Activated CD4-positive, alpha-beta T cell treated with anti-CD3 and anti-CD28 coated beads for 36 hours (primary cell): Measurements from ENCODE around the gene SDE2. TPM values are rescaled to one million over a fixed set of nuclear protein-coding genes. Genes with fewer than 3 reads are reported as not detected.
A peak's percentile ranks its signal among the peaks of the same experiment; 100 is the strongest.

ENCODE experiments used
- ATAC-seq: fragments of 200-7000 bp; cut with Tn5 transposase; one replicate; pipeline ENCODE4 v1.10.0; 2021; ENCODE audit warnings: mild to moderate bottlenecking, moderate library complexity
- CTCF ChIA-PET: fragments of 350-600 bp; sonication (Branson Sonifier 250); formaldehyde crosslinking; loops from one replicate; lab custom pipeline; 2021; ENCODE audit warnings: antibody characterized with exemption; lab: Charles Lee
- POLR2A ChIA-PET: fragments of 350-600 bp; sonication (Branson Sonifier 250); formaldehyde crosslinking; loops from one replicate; lab custom pipeline; 2021; ENCODE audit warnings: antibody characterized with exemption, inconsistent platforms; lab: Charles Lee
- DNase-seq: peaks from one replicate; pipeline ENCODE4 v3.0.0-alpha.2; 2020
- H3K27ac Mint-ChIP-seq: one replicate; pipeline ENCODE4 v1.8.0; 2021; ENCODE audit warnings: mixed read lengths
- H3K27me3 Mint-ChIP-seq: one replicate; pipeline ENCODE4 v1.8.0; 2021; ENCODE audit warnings: mixed read lengths
- H3K36me3 Mint-ChIP-seq: one replicate; pipeline ENCODE4 v1.8.0; 2021; ENCODE audit warnings: low read depth, mixed read lengths
- H3K4me1 Mint-ChIP-seq: one replicate; pipeline ENCODE4 v1.8.0; 2021; ENCODE audit warnings: mixed read lengths
- H3K4me3 Mint-ChIP-seq: one replicate; pipeline ENCODE4 v1.8.0; 2021; ENCODE audit warnings: mild to moderate bottlenecking, moderate library complexity, mixed read lengths
- H3K9me3 Mint-ChIP-seq: one replicate; pipeline ENCODE4 v1.8.0; 2021; ENCODE audit warnings: low read depth, mixed read lengths
- intact Hi-C, 2 experiments: fragments of 100-400 bp; cut with DNase I in 1 of 2; cut with micrococcal nuclease in 1 of 2; formaldehyde crosslinking; loops; one replicate each; pipeline versions ENCODE4 v1.14.2 to v1.15.1; 2022 to 2024; cut with DNase I, micrococcal nuclease
- total RNA-seq, 2 experiments: library from RNA; stranded (reverse); gene quantifications; one replicate each; pipeline ENCODE4 v1.2.3, GENCODE V29; 2021

SDE2 gene
- total RNA-seq, 2 experiments from 2014 or later, result 13.5 to 15.0 TPM

DNA sequence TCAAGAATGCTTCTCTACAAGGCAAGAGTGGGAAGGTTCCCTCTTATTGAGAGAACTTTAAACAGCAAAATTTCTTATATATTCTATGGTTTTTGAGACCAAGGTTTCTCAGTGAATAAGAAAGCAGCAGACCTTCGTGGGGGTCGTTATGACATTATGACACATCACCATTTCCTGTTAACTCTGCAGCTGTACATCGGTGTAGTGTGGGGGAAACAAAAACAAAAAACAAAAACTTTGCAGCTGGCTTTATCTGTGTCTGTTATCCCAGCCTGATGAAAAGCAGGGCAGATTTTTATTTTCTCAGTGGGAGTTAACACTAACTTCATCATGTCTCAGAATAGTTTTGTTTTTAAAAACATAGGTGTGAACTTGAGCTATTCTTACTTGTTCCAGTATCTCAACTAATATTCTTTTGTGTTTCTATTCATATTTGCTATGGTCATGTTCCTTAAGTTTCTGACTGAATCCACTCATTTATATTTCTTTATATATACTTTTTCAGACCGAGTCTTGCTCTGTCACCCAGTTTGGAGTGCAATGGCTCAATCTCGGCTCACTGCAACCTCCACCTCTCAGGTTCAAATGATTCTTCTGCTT lies 2.1 kb downstream of the SDE2 start:
- Mint-ChIP-seq H3K27ac (peak overlapping the region; percentile 76), H3K4me3 (peak overlapping the region; percentile 89), H3K9me3 (no peaks in the 10 kb centered on the region), H3K36me3 (peaks cover 28% of the 10 kb centered on the region), H3K4me1 (peaks cover 49% of the 10 kb centered on the region), H3K27me3 (no peaks in the 10 kb centered on the region)
- no peak for ATAC-seq
- no peak for DNase-seq
- ChIA-PET CTCF (interaction anchor here (0.6 to 4.8 kb wide), 5 partner anchors 11 to 200 kb away, joined by 3 to 49 read pairs (median 3); no protein-coding TSS in a partner anchor), POLR2A (interaction anchor here (0.6 to 0.7 kb wide), 2 partner anchors 9 to 200 kb away, joined by 3 read pairs; no protein-coding TSS in a partner anchor)
- intact Hi-C loops, result loop anchor here (5.0 kb wide), 2 partner anchors 125 to 310 kb away; partner anchors contain the start of gene LIN9 (in 1 of the 2)

DNA sequence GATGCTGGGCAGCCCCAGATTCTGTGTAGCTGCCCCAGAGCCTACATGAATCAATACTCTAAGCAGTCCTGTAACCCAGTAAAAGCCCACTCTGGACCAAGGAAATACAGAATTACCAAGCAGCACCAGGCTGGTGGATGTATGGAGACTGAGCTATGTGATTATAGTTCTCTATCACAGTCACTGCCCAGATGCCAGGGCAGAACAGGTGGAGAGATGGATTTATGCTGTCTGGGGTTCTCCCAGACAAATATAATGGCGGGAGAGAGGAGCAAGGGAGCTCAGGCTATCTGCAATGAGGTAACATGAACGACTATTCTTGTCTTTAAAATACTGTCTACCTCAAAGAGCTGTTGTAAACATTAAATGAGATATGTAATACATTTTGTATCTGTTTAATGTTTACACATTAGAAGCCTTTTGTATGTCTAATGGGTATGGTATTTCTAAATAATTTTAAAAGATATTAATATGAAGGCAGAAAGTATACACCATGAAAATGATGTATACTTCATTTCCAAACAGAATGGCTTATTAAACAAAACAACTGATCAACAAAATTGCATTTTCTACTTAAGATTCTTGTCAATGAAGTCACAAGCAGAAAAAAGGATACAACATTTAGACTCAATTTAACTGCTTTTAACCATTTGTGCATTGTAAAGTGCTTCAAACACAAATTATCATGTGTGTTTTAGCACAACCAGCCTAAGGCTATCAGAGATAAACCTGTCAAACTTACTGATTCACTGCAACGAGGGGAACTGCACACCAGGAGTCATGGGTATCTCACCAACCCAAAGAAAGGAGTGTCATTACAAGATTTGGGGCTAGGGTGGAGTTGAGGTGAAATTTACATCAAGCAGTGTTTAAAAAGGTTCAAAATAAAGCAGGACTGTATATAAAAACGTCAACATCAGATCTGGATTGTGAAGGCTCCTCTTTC lies 3.0 kb downstream of the SDE2 start:
- peaks cover 47% of the 10 kb centered on the region for H3K4me1 Mint-ChIP-seq
- no peak for DNase-seq
- POLR2A ChIA-PET, result interaction anchor here (0.6 kb wide), 1 partner anchor 10 kb away, joined by 4 read pairs; no protein-coding TSS in a partner anchor
- peak overlapping the region; percentile 62 for H3K27ac Mint-ChIP-seq
- CTCF ChIA-PET, result interaction anchor here (0.5 to 4.8 kb wide), 6 partner anchors 10 to 201 kb away, joined by 3 to 49 read pairs (median 4); no protein-coding TSS in a partner anchor
- no peaks in the 10 kb centered on the region for H3K27me3 Mint-ChIP-seq
- H3K36me3 Mint-ChIP-seq, result peaks cover 36% of the 10 kb centered on the region
- no peak for ATAC-seq
- peak overlapping the region; percentile 57 for H3K4me3 Mint-ChIP-seq
- H3K9me3 Mint-ChIP-seq, result no peaks in the 10 kb centered on the region
- intact Hi-C loops, result loop anchor here (5.0 kb wide), 2 partner anchors 126 to 311 kb away; partner anchors contain the start of gene LIN9 (in 1 of the 2)

DNA sequence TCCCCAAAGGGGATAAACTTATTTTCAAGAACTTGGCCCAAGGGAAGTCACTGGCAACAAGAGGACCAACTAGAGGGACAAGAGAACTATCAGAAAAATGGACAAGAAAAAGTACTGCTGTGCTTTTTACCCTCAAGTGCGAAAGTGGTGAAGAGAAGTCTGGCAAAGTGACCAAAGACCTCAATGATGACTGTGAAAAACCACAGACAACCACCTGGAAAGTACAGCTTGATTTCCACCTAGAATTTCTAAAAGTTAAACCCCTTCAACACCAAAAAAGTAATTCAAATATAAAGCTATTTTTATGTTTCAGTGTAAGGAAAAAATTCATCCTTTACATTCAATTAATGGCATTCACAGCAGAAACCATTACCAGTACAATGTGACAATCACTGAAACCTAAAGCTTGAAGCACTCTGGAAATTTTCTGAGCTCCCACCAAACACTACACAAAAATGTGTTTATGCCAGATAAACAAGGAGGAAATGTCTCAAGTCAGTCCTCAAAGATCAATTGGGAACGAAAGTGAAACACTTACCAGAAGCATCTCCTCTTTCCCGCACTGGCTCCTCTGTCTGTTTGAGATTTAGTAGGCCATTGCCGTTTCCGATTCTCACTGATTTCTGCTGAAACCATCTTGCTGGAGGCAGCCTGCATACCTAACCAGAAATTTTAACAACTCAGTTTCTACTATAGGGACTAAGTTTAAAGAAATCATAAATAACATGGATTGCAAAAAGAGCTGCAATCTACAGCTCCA lies 8.3 kb downstream of the SDE2 start:
- no peaks in the 10 kb centered on the region for H3K9me3 Mint-ChIP-seq
- ATAC-seq, result peak; percentile 39
- intact Hi-C loops, result no loop called here
- peaks cover 54% of the 10 kb centered on the region for H3K36me3 Mint-ChIP-seq
- H3K4me3 Mint-ChIP-seq, result no peak overlapping the region
- peaks cover 33% of the 10 kb centered on the region for H3K4me1 Mint-ChIP-seq
- CTCF ChIA-PET, result interaction anchor here (0.5 to 1.7 kb wide), 9 partner anchors 9 to 523 kb away, joined by 3 to 4 read pairs (median 3); no protein-coding TSS in a partner anchor
- H3K27ac Mint-ChIP-seq, result peak overlapping the region; percentile 77
- DNase-seq, result no peak
- POLR2A ChIA-PET, result interaction anchor here (1.0 kb wide), 1 partner anchor 78 kb away, joined by 3 read pairs; no protein-coding TSS in a partner anchor
- no peaks in the 10 kb centered on the region for H3K27me3 Mint-ChIP-seq

DNA sequence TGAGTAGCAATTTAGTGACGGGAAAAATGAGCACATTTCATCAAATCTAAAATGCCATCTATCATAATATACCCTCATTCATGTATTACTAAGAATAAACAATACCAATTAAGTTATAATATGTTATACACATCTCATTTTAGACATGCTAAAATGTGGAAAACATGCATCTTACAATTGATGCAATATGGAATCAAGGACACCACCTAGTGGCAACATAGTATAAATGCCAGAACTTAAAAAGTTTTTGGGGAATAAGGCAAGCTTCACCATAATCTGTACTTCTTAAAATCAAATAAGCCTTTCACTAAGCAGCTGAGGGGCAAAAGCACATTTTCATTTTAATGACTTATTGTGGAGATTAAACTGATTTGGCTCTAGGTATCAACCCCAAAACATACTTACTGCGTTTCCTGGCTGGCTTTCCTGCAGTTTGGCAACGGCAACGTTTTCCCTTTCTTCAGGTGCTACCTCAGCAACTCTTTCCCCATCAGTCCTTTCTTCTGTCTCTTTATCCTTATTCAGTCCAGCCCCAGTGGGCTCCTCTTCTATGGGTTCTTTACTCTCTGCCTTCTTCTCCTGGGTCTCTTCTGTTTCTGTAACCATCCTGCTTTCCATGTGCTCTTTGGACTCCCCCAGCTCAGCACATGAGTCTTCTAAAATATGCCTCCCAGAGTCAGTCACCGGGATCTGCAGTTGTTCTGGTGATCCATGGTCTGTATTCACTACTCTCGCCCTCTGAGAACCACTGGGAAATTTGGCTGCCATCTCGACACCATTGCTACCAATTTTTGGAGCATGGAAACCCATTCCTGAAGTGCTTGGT lies 11.4 kb downstream of the SDE2 start:
- DNase-seq (no peak), ATAC-seq (no peak)
- Mint-ChIP-seq H3K27me3 (no peaks in the 10 kb centered on the region), H3K36me3 (peaks cover 52% of the 10 kb centered on the region), H3K27ac (no peak overlapping the region), H3K9me3 (no peaks in the 10 kb centered on the region), H3K4me1 (peaks cover 20% of the 10 kb centered on the region), H3K4me3 (no peak overlapping the region)
- intact Hi-C loops, result loop anchor here in 1 of 2 experiments (1.0 kb wide), 1 partner anchor 11 kb away; no protein-coding TSS in a partner anchor
- POLR2A ChIA-PET, result interaction anchor here (0.7 to 1.4 kb wide), 3 partner anchors 10 to 77 kb away, joined by 3 to 6 read pairs (median 3); partner anchors contain the start of gene SDE2
- CTCF ChIA-PET, result interaction anchor here (0.5 to 4.4 kb wide), 28 partner anchors 9 to 1360 kb away, joined by 3 to 49 read pairs (median 4); partner anchors contain the start of genes PYCR2 and SDE2

DNA sequence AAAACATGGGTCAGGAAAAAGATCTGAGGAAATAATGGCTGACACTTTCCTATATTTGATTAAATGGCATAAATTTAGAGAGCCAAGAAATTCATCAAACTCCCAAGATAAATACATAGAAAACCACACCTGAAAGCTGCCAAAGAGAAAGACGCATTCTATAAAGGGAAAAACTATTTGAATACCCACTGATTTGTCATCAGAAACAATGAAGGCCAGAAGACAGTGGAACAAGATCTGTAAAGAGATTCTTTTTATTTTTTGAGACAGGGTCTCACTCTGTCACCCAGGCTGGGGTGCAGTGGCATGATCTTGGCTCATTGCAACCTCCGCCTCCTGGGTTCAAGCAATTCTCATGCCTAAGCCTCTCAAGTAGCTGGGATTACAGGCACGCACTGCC lies 17.4 kb downstream of the SDE2 start:
- CTCF ChIA-PET, result interaction anchor here (0.9 kb wide), 1 partner anchor 10 kb away, joined by 4 read pairs; no protein-coding TSS in a partner anchor
- DNase-seq (no peak), ATAC-seq (no peak)
- Mint-ChIP-seq H3K4me1 (peaks cover 6% of the 10 kb centered on the region), H3K27me3 (no peaks in the 10 kb centered on the region), H3K36me3 (peaks cover 42% of the 10 kb centered on the region), H3K4me3 (no peak overlapping the region), H3K9me3 (peaks cover 7% of the 10 kb centered on the region), H3K27ac (no peak overlapping the region)
- intact Hi-C loops, result no loop called here
- POLR2A ChIA-PET, result no interaction called here

DNA sequence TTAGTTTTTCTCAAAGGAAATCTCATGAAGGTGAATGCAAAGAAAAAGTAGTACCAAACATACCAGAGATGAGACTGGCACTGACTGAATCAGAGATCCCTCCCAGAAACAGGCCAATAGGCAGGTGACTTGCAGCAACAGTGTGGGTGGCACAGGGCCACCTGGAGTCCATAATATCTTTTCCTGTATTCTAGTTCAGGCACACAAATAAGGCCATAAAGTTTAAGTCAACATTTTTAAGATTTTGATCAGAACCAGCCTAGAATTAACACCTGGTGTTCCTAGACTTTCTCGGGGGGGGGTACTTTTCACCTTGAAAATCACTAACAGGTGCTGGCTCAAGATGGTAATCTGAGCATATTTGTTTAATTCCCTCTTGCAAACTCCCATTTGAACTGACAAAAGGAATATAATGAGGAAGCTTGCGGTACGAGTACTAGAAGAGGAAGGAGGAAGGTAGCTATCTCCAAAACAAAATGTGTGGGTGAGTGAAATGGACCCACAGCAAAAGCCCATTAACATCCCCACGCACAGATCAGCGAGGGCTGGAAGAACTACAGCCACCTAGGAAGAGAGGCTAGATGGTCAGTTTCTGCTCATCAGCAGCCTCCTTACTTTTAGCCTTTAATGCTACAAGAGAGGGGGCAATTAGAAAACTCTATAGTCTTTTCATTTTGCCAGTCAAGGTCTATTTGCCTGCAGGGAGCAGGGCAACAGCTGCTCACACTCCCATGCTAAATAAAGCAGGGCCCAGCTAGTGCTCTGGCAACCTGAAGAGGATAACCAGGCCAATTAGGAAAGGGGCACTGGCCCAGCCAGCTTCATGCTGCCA lies 18.9 kb downstream of the SDE2 start:
- ChIA-PET CTCF (interaction anchor here (0.9 to 2.3 kb wide), 2 partner anchors 7 to 506 kb away, joined by 4 to 12 read pairs; no protein-coding TSS in a partner anchor), POLR2A (interaction anchor here (0.6 kb wide), 1 partner anchor 70 kb away, joined by 4 read pairs; no protein-coding TSS in a partner anchor)
- Mint-ChIP-seq H3K4me1 (peaks cover 6% of the 10 kb centered on the region), H3K27me3 (no peaks in the 10 kb centered on the region), H3K4me3 (no peak overlapping the region), H3K27ac (peak overlapping the region; percentile 8), H3K9me3 (peaks cover 7% of the 10 kb centered on the region), H3K36me3 (peaks cover 30% of the 10 kb centered on the region)
- DNase-seq (no peak), ATAC-seq (no peak)
- intact Hi-C loops, result no loop called here

DNA sequence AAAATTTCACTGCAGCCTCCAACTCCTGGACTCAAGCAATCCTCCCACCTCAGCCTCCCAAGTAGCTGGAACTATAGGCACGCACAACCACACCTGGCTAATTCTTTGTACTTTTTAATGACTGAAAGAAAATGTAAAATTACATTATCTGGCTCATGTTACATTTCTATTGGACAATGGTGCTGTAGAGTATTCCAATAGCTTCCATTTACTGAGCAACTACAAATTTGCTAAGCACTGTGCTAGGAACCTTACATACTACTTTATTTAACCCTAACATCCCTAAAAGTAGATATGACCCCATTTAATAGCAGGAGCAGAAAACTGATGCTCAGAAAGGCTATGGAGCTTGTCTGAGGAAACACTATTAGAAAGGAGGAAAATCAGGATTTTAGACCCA lies 19.7 kb downstream of the SDE2 start:
- peaks cover 29% of the 10 kb centered on the region for H3K36me3 Mint-ChIP-seq
- no peak for ATAC-seq
- H3K27me3 Mint-ChIP-seq, result no peaks in the 10 kb centered on the region
- CTCF ChIA-PET, result interaction anchor here (0.6 to 2.3 kb wide), 4 partner anchors 8 to 505 kb away, joined by 3 to 12 read pairs (median 4); no protein-coding TSS in a partner anchor
- no peak for DNase-seq
- H3K4me1 Mint-ChIP-seq, result peaks cover 6% of the 10 kb centered on the region
- H3K4me3 Mint-ChIP-seq, result no peak overlapping the region
- no peak overlapping the region for H3K27ac Mint-ChIP-seq
- H3K9me3 Mint-ChIP-seq, result peaks cover 7% of the 10 kb centered on the region
- intact Hi-C loops, result loop anchor here (5.0 to 10.0 kb wide), 3 partner anchors 57 to 325 kb away; partner anchors contain the start of genes ENAH (in 1 of the 2), PYCR2 (in 1 of the 2) and SRP9 (in 1 of the 2)
- POLR2A ChIA-PET, result interaction anchor here (0.6 kb wide), 1 partner anchor 198 kb away, joined by 7 read pairs; no protein-coding TSS in a partner anchor

DNA sequence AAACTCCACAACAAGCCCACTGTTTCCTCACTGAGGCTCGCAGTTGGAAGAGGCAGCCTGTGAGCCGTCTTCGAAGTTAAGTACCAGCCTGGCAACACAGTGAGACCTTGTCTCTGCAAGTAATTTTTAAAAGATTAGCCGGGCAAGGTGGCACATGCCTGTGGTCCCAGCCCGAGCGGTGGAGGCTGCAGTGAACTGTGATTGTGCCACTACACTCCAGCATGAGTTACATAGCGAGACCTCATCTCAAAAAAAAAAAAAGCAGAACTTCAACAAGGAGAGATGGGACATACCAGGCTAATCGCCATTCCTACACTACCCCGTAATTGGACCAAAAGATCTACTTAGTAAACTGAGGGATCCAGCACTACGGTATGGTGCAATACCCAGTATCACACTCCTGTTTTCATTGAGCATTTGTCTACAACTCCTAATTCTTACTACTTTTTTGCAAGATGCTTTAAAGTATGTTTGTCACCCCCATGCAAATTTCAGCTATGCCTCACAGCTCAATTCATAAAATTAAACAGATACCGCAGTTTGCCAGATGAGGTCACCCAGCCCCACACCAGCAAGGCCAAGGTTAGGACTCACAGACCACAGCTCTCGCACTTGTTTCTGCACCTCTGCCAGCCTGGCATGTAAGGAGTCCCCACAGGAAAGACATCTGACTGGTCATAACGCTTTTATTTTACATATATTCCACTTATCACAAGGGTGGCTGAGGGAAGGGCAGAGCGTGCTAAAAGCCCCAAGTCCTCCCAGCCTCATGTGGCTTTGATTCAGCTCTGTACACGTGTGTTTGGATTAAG lies 21.0 kb downstream of the SDE2 start:
- H3K27ac Mint-ChIP-seq, result no peak overlapping the region
- POLR2A ChIA-PET, result interaction anchor here (0.6 kb wide), 1 partner anchor 412 kb away, joined by 3 read pairs; no protein-coding TSS in a partner anchor
- no peak for ATAC-seq
- no peak overlapping the region for H3K4me3 Mint-ChIP-seq
- peaks cover 6% of the 10 kb centered on the region for H3K4me1 Mint-ChIP-seq
- intact Hi-C loops, result loop anchor here (2.0 to 10.0 kb wide), 5 partner anchors 53 to 659 kb away; partner anchors contain the start of genes PYCR2 (in 2 of the 2), ENAH (in 1 of the 2) and SRP9 (in 1 of the 2)
- no peaks in the 10 kb centered on the region for H3K27me3 Mint-ChIP-seq
- DNase-seq, result no peak
- H3K9me3 Mint-ChIP-seq, result peaks cover 7% of the 10 kb centered on the region
- CTCF ChIA-PET, result interaction anchor here (1.0 to 2.3 kb wide), 2 partner anchors 9 to 504 kb away, joined by 3 to 12 read pairs; no protein-coding TSS in a partner anchor
- peaks cover 23% of the 10 kb centered on the region for H3K36me3 Mint-ChIP-seq
